ENCODE results near the gene PAPPA. TPM values are rescaled to one million over a fixed set of nuclear protein-coding genes. Genes with fewer than 3 reads are reported as not detected.

The PAPPA gene
- polyA plus RNA-seq, 1 of the 3 experiments (the other 2 are of a cell fraction), result 44.5 TPM

- 100% methylated on average over 6 of the region's 6 CpGs for WGBS (ENCODE audit: low lambda C conversion rate)
- no peak overlapping the region for H3K9ac ChIP-seq
- no peaks in the 10 kb centered on the region; a peak in 1 of 4 replicates for H3K4me1 ChIP-seq (ENCODE audit: control insufficient read depth in 1 of 2, insufficient read depth in 2 of 2, low read depth in 1 of 2, low read length in 1 of 2)
- H4K20me1 ChIP-seq (ENCODE audit: insufficient read depth), result peaks cover 22% of the 10 kb centered on the region
- TF ChIP-seq, protein P1, sequence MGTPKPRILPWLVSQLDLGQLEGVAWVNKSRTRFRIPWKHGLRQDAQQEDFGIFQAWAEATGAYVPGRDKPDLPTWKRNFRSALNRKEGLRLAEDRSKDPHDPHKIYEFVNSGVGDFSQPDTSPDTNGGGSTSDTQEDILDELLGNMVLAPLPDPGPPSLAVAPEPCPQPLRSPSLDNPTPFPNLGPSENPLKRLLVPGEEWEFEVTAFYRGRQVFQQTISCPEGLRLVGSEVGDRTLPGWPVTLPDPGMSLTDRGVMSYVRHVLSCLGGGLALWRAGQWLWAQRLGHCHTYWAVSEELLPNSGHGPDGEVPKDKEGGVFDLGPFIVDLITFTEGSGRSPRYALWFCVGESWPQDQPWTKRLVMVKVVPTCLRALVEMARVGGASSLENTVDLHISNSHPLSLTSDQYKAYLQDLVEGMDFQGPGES (IDR thresholded peaks at IDR 0.05; ENCODE audit: low read depth, low read length), result no peak
- TF ChIP-seq PBX3 (IDR thresholded peaks at IDR 0.05), result no peak
- no peak for TF ChIP-seq USF2 (IDR thresholded peaks at IDR 0.05; ENCODE audit: borderline replicate concordance, low read depth, low read length)
- no peak for TF ChIP-seq NFIC (IDR thresholded peaks at IDR 0.05; ENCODE audit: borderline replicate concordance)
- no peak for TF ChIP-seq POLR2AphosphoS5 (IDR thresholded peaks at IDR 0.05; ENCODE audit: low read depth, low read length)
- TF ChIP-seq RCOR1 (IDR thresholded peaks at IDR 0.05; ENCODE audit: low read length), result no peak
- TF ChIP-seq TEAD4 (IDR thresholded peaks at IDR 0.05; ENCODE audit: borderline replicate concordance, insufficient read depth), result no peak
- no peak for TF ChIP-seq GATA2 (CRISPR knock-in tag; IDR thresholded peaks at IDR 0.05)
- TF ChIP-seq FOXM1 (IDR thresholded peaks at IDR 0.05; ENCODE audit: low read depth), result no peak
- TF ChIP-seq, protein P2, sequence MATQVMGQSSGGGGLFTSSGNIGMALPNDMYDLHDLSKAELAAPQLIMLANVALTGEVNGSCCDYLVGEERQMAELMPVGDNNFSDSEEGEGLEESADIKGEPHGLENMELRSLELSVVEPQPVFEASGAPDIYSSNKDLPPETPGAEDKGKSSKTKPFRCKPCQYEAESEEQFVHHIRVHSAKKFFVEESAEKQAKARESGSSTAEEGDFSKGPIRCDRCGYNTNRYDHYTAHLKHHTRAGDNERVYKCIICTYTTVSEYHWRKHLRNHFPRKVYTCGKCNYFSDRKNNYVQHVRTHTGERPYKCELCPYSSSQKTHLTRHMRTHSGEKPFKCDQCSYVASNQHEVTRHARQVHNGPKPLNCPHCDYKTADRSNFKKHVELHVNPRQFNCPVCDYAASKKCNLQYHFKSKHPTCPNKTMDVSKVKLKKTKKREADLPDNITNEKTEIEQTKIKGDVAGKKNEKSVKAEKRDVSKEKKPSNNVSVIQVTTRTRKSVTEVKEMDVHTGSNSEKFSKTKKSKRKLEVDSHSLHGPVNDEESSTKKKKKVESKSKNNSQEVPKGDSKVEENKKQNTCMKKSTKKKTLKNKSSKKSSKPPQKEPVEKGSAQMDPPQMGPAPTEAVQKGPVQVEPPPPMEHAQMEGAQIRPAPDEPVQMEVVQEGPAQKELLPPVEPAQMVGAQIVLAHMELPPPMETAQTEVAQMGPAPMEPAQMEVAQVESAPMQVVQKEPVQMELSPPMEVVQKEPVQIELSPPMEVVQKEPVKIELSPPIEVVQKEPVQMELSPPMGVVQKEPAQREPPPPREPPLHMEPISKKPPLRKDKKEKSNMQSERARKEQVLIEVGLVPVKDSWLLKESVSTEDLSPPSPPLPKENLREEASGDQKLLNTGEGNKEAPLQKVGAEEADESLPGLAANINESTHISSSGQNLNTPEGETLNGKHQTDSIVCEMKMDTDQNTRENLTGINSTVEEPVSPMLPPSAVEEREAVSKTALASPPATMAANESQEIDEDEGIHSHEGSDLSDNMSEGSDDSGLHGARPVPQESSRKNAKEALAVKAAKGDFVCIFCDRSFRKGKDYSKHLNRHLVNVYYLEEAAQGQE (IDR thresholded peaks at IDR 0.05; ENCODE audit: low read depth, low read length), result no peak
- no peak for TF ChIP-seq RFX5 (IDR thresholded peaks at IDR 0.05; ENCODE audit: low read length)
- TF ChIP-seq, protein P3, sequence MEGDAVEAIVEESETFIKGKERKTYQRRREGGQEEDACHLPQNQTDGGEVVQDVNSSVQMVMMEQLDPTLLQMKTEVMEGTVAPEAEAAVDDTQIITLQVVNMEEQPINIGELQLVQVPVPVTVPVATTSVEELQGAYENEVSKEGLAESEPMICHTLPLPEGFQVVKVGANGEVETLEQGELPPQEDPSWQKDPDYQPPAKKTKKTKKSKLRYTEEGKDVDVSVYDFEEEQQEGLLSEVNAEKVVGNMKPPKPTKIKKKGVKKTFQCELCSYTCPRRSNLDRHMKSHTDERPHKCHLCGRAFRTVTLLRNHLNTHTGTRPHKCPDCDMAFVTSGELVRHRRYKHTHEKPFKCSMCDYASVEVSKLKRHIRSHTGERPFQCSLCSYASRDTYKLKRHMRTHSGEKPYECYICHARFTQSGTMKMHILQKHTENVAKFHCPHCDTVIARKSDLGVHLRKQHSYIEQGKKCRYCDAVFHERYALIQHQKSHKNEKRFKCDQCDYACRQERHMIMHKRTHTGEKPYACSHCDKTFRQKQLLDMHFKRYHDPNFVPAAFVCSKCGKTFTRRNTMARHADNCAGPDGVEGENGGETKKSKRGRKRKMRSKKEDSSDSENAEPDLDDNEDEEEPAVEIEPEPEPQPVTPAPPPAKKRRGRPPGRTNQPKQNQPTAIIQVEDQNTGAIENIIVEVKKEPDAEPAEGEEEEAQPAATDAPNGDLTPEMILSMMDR (IDR thresholded peaks at IDR 0.05), result no peak
- TF ChIP-seq SIN3A (IDR thresholded peaks at IDR 0.05; ENCODE audit: borderline replicate concordance, low read depth, low read length), result no peak
- no peak for TF ChIP-seq YY1 (IDR thresholded peaks at IDR 0.05; ENCODE audit: low read depth)
- TF ChIP-seq MAX (IDR thresholded peaks at IDR 0.05; ENCODE audit: low read depth), result no peak
- no peak for TF ChIP-seq SMC3 (IDR thresholded peaks at IDR 0.05; ENCODE audit: low read depth, low read length)
- no peak for TF ChIP-seq CHD2 (IDR thresholded peaks at IDR 0.05; ENCODE audit: low read length, partially characterized antibody)
- TF ChIP-seq EZH2phosphoT487 (IDR thresholded peaks at IDR 0.05; ENCODE audit: borderline replicate concordance, low read depth), result no peak
- no peak for TF ChIP-seq FOSL2 (IDR thresholded peaks at IDR 0.05; ENCODE audit: borderline replicate concordance, low read depth)
- H3F3A ChIP-seq (replicated peaks; ENCODE audit: insufficient read depth), result peaks cover 17% of the 10 kb centered on the region
- H3K4me2 ChIP-seq, result no peak overlapping the region
- H2AFZ ChIP-seq (ENCODE audit: low read depth), result no peak overlapping the region
- no peak for DNase-seq
- H3K4me3 ChIP-seq (ENCODE audit: low read depth in 2 of 2, low read length in 1 of 2), result no peak overlapping the region
- H3K27me3 ChIP-seq (ENCODE audit: insufficient read depth), result no peaks in the 10 kb centered on the region
- no peaks in the 10 kb centered on the region for H3K9me3 ChIP-seq
- POLR2A ChIA-PET, result no interaction called here
- H3K36me3 ChIP-seq (replicated peaks in 1 of 2; ENCODE audit: control insufficient read depth in 1 of 2, insufficient read depth in 2 of 2, low read length in 1 of 2), result peaks cover 39 to 61% of the 10 kb centered on the region in 2 experiments
- no peak overlapping the region; a peak in 1 of 4 replicates for H3K27ac ChIP-seq (ENCODE audit: low read depth in 2 of 2, low read length in 1 of 2)
- H3K9me2 ChIP-seq, result no peaks in the 10 kb centered on the region
- CTCF ChIA-PET, result no interaction called here
- H3K79me2 ChIP-seq (ENCODE audit: insufficient read depth), result peaks cover 8% of the 10 kb centered on the region; the same call in 1 of the 2 replicates
Observed at GRCh38 chr9:116332090-116332489, 178.5 kb downstream of the PAPPA start.
